ENCODE data around the gene FAM227A. TPM values are rescaled to one million over a fixed set of nuclear protein-coding genes. Genes with fewer than 3 reads are reported as not detected.

The FAM227A gene
- total and polyA plus RNA-seq, 2 of the 8 experiments (the other 6 are each of a cell fraction or from before 2014, with no cell fraction given) = 2.1 to 3.9 TPM

- TF ChIP-seq SRF (IDR thresholded peaks at IDR 0.05; ENCODE audit: low read depth, low read length) (0 out of 2 replicates have a peak, but pooled peaks have one; percentile 1), SAP30 (IDR thresholded peaks at IDR 0.05; ENCODE audit: insufficient read depth, insufficient replicate concordance, low read length) (peak; percentile 39), CTBP2 (IDR thresholded peaks at IDR 0.05; ENCODE audit: borderline replicate concordance, insufficient read depth, insufficient read length, low read length) (peak; percentile 54), KDM1A (IDR thresholded peaks at IDR 0.05; ENCODE audit: borderline replicate concordance, low read length) (no peak), BRCA1 (IDR thresholded peaks at IDR 0.05; ENCODE audit: low read depth, low read length) (peak; percentile 11; the same call in 1 of the 2 replicates), POLR2AphosphoS5 (IDR thresholded peaks at IDR 0.05; ENCODE audit: low read depth, low read length) (peak; percentile 87), TAF1 (IDR thresholded peaks at IDR 0.05; ENCODE audit: low read depth, low read length) (peak; percentile 83), RBBP5 (IDR thresholded peaks at IDR 0.05; ENCODE audit: borderline replicate concordance, low read depth, low read length) (peak; percentile 95; the same call in 1 of the 2 replicates), RFX5 (IDR thresholded peaks at IDR 0.05; ENCODE audit: borderline replicate concordance, low read depth, low read length) (no peak), TAF7 (optimal IDR thresholded peaks at IDR 0.05; ENCODE audit: borderline replicate concordance, low read depth, low read length) (peak; percentile 57)
Observed at GRCh38 chr22:38700789-38701628, 44.8 kb upstream of the FAM227A start, which contains the start of gene JOSD1 (continued).
